OCI-LY1 (cell line): ENCODE results near the gene NUP210L.

Experiments
- EZH2 ChIP-seq: fragments of 200-600 bp; sonication (generic), shearing (Covaris generic); IDR thresholded peaks from 2 replicates; pipeline ENCODE4 v1.8.0; 2017; ENCODE audit warnings: borderline replicate concordance, mixed run types, mild to moderate bottlenecking, antibody characterized with exemption, low read length, moderate library complexity, mixed read lengths
- TF ChIP-seq, protein P1 (sequence below): fragments of 200-600 bp; sonication (generic), shearing (Covaris generic); IDR thresholded peaks from 2 replicates; pipeline ENCODE4 v1.5.1; 2017; ENCODE audit warnings: mild to moderate bottlenecking, antibody characterized with exemption, low read length, moderate library complexity, mixed read lengths

DNA sequence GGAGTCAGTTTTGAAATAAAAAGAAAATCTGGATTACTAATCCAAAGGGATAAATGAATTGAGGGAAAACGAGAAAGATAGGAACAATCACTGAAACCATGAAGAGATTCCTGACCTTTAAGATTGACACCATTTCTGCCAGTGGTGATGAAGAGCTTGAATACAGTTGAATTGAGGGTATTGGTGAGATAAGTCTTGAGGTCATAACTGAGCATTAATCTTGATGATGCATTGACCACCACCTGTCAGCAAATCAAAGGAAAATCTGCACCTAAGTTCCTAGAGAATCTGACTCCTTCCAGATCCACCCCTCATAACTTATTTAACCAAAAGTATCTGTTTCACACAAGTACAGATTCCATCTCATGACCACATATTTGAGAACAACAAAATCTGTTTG lies 142.7 kb downstream of the NUP210L start:
- TF ChIP-seq, protein P1, sequence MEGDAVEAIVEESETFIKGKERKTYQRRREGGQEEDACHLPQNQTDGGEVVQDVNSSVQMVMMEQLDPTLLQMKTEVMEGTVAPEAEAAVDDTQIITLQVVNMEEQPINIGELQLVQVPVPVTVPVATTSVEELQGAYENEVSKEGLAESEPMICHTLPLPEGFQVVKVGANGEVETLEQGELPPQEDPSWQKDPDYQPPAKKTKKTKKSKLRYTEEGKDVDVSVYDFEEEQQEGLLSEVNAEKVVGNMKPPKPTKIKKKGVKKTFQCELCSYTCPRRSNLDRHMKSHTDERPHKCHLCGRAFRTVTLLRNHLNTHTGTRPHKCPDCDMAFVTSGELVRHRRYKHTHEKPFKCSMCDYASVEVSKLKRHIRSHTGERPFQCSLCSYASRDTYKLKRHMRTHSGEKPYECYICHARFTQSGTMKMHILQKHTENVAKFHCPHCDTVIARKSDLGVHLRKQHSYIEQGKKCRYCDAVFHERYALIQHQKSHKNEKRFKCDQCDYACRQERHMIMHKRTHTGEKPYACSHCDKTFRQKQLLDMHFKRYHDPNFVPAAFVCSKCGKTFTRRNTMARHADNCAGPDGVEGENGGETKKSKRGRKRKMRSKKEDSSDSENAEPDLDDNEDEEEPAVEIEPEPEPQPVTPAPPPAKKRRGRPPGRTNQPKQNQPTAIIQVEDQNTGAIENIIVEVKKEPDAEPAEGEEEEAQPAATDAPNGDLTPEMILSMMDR = no peak
- no peak for TF ChIP-seq EZH2
